Measurements from ENCODE around the gene UGGT1. TPM values are rescaled to one million over a fixed set of nuclear protein-coding genes. Genes with fewer than 3 reads are reported as not detected.

UGGT1 gene
- total RNA-seq, 1 experiment from 2014 or later, result 77.5 TPM

DNA sequence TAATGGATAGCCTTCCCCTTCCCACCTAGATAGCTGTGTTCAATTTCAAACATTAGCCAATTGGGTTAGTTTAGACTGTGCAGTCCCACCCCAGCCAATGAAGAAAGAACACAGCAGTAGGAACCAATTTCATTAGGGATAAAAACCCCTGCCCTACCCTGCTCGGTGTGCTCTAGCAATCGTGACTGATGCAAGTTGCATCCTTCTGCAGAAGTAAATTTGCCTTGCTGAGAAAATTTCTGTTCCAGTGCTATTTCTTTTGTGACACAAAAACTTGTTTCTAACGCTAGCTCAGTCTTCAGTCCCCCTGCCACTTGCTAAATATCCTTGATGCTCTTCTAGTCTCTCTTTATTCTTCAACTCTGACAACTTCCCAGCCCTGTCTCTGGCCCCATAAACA is 48.0 kb upstream of the UGGT1 start:
- Mint-ChIP-seq H3K36me3 (ENCODE audit: insufficient read depth, unreplicated experiment) (no peaks in the 10 kb centered on the region), H3K4me3 (ENCODE audit: unreplicated experiment) (no peak overlapping the region), H3K27ac (ENCODE audit: unreplicated experiment) (no peak overlapping the region), H3K27me3 (ENCODE audit: insufficient read depth, unreplicated experiment) (no peaks in the 10 kb centered on the region), H3K4me1 (ENCODE audit: low read depth, unreplicated experiment) (no peaks in the 10 kb centered on the region), H3K9me3 (ENCODE audit: unreplicated experiment) (peaks cover 53% of the 10 kb centered on the region)
- intact Hi-C loops (cut with micrococcal nuclease; ENCODE audit: unreplicated experiment), result no loop called here
- H3K9me3 ChIP-seq, result peaks cover 30% of the 10 kb centered on the region
- H3K36me3 ChIP-seq (ENCODE audit: control insufficient read depth, insufficient read depth, low read length), result no peaks in the 10 kb centered on the region
- ChIA-PET POLR2A (no interaction called here), CTCF (no interaction called here)
- no peaks in the 10 kb centered on the region for H3K27me3 ChIP-seq (replicated peaks; ENCODE audit: control insufficient read depth, insufficient read depth, low read length)
- no peak for DNase-seq
- TF ChIP-seq, protein P1, sequence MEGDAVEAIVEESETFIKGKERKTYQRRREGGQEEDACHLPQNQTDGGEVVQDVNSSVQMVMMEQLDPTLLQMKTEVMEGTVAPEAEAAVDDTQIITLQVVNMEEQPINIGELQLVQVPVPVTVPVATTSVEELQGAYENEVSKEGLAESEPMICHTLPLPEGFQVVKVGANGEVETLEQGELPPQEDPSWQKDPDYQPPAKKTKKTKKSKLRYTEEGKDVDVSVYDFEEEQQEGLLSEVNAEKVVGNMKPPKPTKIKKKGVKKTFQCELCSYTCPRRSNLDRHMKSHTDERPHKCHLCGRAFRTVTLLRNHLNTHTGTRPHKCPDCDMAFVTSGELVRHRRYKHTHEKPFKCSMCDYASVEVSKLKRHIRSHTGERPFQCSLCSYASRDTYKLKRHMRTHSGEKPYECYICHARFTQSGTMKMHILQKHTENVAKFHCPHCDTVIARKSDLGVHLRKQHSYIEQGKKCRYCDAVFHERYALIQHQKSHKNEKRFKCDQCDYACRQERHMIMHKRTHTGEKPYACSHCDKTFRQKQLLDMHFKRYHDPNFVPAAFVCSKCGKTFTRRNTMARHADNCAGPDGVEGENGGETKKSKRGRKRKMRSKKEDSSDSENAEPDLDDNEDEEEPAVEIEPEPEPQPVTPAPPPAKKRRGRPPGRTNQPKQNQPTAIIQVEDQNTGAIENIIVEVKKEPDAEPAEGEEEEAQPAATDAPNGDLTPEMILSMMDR (IDR thresholded peaks at IDR 0.05; ENCODE audit: insufficient read depth in 1 of 2, low read depth in 1 of 2, low read length in 1 of 2, severe bottlenecking in 1 of 2, unreplicated experiment in 1 of 2), result no peak
- no peaks in the 10 kb centered on the region for H3K4me1 ChIP-seq
- H3K4me3 ChIP-seq (ENCODE audit: low read depth, low read length), result no peak overlapping the region
- BruUV-seq (replicated peaks), result no TSS peak

GRCh38 chr2:128053331-128053730 is 37.7 kb upstream of the UGGT1 start:
- Histone ChIP-seq H3K9me3 (peaks cover 11% of the 10 kb centered on the region; the same call in 1 of the 2 replicates), H3K4me3 (ENCODE audit: low read depth, low read length) (no peak overlapping the region), H3K4me1 (no peaks in the 10 kb centered on the region), H3K36me3 (ENCODE audit: control insufficient read depth, insufficient read depth, low read length) (no peaks in the 10 kb centered on the region), H3K27me3 (replicated peaks; ENCODE audit: control insufficient read depth, insufficient read depth, low read length) (no peaks in the 10 kb centered on the region)
- no TSS peak for BruUV-seq (replicated peaks)
- Mint-ChIP-seq H3K36me3 (ENCODE audit: insufficient read depth, unreplicated experiment) (no peaks in the 10 kb centered on the region), H3K27me3 (ENCODE audit: insufficient read depth, unreplicated experiment) (peaks cover 21% of the 10 kb centered on the region), H3K4me3 (ENCODE audit: unreplicated experiment) (no peak overlapping the region), H3K9me3 (ENCODE audit: unreplicated experiment) (peaks cover 16% of the 10 kb centered on the region), H3K4me1 (ENCODE audit: low read depth, unreplicated experiment) (no peaks in the 10 kb centered on the region), H3K27ac (ENCODE audit: unreplicated experiment) (no peak overlapping the region)
- no peak for DNase-seq
- CTCF ChIA-PET, result interaction anchor here (0.7 to 0.9 kb wide), 2 partner anchors 10 to 11 kb away, joined by 3 read pairs; no protein-coding TSS in a partner anchor
- POLR2A ChIA-PET, result no interaction called here
- TF ChIP-seq, protein P1 (IDR thresholded peaks at IDR 0.05; ENCODE audit: insufficient read depth in 1 of 2, low read depth in 1 of 2, low read length in 1 of 2, severe bottlenecking in 1 of 2, unreplicated experiment in 1 of 2), result no peak
- intact Hi-C loops (cut with micrococcal nuclease; ENCODE audit: unreplicated experiment), result no loop called here

DNA sequence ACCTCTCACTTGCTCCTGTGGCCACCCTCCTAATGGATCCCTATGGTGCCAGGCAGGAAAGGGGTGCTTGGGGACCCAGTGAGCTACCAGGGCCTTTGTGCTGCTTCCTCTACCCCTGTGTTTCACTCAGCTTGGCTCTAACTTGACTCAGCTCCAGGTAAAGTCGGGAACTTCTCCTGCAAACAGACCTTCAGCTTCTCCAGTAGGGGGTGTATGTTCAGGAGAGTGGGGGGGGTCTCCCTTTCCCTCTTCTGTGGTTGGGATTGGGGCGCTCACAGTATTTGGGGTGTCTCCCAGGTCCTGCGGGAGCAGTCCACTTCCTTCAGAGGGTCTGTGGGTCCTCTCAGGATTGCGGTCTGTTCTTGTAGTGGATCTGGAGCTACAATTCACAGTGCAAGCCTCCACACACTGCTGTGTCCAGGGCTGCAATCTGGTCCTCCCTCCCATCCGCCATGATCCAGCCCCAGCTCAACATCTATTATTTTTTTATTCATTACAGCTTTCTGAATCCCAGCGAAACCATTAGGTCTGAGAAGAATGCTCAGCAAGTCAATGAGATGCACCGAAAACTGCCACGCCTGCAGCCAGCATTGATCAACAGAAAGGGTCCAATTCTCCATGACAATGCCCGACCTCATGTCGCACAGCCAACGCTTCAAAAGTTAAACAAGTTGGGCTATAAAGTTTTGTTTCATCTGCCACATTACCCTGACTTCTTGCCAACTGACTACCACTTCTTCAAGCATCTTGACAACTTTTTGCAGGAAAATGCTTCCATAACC is 36.7 kb upstream of the UGGT1 start:
- no peaks in the 10 kb centered on the region for H3K36me3 Mint-ChIP-seq (ENCODE audit: insufficient read depth, unreplicated experiment)
- no peak overlapping the region for H3K4me3 Mint-ChIP-seq (ENCODE audit: unreplicated experiment)
- Histone ChIP-seq H3K9me3 (peaks cover 8% of the 10 kb centered on the region; the same call in 1 of the 2 replicates), H3K4me3 (ENCODE audit: low read depth, low read length) (no peak overlapping the region), H3K36me3 (ENCODE audit: control insufficient read depth, insufficient read depth, low read length) (no peaks in the 10 kb centered on the region), H3K4me1 (no peaks in the 10 kb centered on the region), H3K27me3 (replicated peaks; ENCODE audit: control insufficient read depth, insufficient read depth, low read length) (no peaks in the 10 kb centered on the region)
- no peak overlapping the region for H3K27ac Mint-ChIP-seq (ENCODE audit: unreplicated experiment)
- BruUV-seq (replicated peaks), result no TSS peak
- DNase-seq, result no peak
- peaks cover 21% of the 10 kb centered on the region for H3K27me3 Mint-ChIP-seq (ENCODE audit: insufficient read depth, unreplicated experiment)
- intact Hi-C loops (cut with micrococcal nuclease; ENCODE audit: unreplicated experiment), result no loop called here
- TF ChIP-seq, protein P1 (IDR thresholded peaks at IDR 0.05; ENCODE audit: insufficient read depth in 1 of 2, low read depth in 1 of 2, low read length in 1 of 2, severe bottlenecking in 1 of 2, unreplicated experiment in 1 of 2), result no peak
- no peaks in the 10 kb centered on the region for H3K4me1 Mint-ChIP-seq (ENCODE audit: low read depth, unreplicated experiment)
- H3K9me3 Mint-ChIP-seq (ENCODE audit: unreplicated experiment), result peaks cover 14% of the 10 kb centered on the region
- POLR2A ChIA-PET, result no interaction called here
- CTCF ChIA-PET, result interaction anchor here (0.9 kb wide), 1 partner anchor 12 kb away, joined by 3 read pairs; no protein-coding TSS in a partner anchor
